LoVo (cell line): ENCODE results near the gene PIK3R5.
"Not testable (repeated sequence)": the region's sequence is repeated elsewhere in the genome, so short reads cannot be mapped to it uniquely, and the experiment has no call there.

Source experiments
- DNase-seq: peaks from one replicate; pipeline ENCODE4 v3.0.0-alpha.2; 2016; ENCODE audit warnings: low spot score

The PIK3R5 gene

GRCh38 chr17:8986295-8986694, 20.8 kb upstream of the PIK3R5 start:
- DNase-seq, result no peak

- no peak for DNase-seq
Observed at GRCh38 chr17:8985054-8985701, 19.7 kb upstream of the PIK3R5 start.

DNA sequence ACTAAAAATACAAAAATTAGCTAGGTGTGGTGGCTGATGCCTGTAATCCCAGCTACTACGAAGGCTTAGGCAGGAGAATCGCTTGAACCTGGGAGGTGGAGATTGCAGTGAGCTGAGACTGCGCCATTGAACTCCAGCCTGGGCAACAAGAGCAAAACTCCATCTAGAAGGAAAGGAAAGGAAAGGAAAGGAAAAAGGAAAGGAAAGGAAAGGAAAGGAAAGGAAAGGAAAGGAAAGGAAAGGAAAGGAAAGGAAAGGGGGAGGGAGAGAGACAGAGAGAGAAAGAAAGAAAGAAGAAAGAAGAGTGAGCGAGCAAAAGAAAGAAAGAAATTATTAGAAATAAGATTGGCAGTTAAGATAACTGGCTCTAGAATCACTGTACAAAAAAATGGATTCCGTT, 18.7 kb upstream of the PIK3R5 start:
- DNase-seq, result not testable (repeated sequence)

- DNase-seq, result no peak
Observed at GRCh38 chr17:8981443-8981842, 15.9 kb upstream of the PIK3R5 start.

DNA sequence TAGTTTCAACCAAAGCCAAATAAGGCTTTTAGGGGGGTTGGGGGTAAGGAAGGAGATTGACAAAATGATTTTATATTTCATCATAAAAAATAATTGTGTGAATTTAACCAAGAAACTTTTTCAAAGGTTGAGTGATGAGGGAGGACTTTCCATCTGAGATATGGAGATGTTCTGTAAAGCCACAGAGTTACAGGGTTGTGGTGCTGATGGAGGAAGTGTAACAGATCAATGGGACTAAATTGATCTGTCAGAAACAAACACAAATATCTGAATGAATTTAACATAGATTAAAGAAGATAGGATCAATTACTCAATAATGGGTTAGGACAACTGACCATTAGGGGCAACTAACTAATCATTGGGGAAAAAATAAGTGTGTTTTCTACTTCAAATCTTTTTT, 14.2 kb upstream of the PIK3R5 start:
- DNase-seq, result no peak

DNA sequence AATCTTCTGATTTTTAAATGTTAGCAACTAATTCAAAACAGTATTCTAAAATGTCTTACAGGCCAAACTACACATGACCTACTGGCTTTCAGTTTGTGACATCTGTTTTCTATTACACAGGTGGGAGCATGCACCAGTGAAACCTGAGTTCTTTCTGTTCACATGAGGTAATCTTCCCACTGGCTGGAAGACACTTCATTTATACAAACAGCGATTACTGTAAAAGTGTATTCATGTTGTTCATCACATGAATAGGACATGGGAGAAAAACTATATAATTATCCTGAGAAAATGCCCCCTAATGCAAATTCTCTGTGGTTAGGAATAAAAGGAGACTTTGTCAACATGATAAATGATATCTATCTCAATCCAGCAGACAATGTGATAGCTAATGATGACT, 11.1 kb upstream of the PIK3R5 start:
- no peak for DNase-seq

DNA sequence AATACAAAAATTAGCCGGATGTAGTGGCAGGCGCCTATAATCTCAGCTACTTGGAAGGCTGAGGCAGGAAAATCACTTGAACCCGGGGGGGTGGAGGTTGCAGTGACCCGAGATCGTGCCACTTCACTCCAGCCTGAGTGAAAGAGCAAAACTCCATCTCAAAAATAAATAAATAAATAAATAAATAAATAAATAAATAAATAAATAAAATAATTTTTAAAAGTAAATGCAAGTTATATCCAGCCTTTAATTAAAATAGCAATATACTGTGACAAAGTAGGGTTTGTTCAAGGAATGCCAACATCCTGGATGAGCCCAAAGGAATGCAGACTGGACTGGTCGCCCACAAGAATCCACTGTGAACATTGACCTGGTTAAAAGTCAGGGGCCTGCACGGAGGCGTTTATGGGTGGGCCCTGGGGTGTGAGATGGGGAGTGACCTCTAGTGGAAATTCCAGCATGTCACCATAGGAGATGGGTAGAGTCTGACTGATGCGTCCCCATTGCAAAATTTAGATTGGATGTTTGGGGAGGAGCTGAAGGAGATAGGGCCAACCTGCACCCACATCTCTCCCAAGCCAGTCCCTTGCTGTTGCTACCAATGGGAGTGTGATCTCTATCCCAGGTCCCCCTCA, 9.7 kb upstream of the PIK3R5 start:
- no peak for DNase-seq

DNA sequence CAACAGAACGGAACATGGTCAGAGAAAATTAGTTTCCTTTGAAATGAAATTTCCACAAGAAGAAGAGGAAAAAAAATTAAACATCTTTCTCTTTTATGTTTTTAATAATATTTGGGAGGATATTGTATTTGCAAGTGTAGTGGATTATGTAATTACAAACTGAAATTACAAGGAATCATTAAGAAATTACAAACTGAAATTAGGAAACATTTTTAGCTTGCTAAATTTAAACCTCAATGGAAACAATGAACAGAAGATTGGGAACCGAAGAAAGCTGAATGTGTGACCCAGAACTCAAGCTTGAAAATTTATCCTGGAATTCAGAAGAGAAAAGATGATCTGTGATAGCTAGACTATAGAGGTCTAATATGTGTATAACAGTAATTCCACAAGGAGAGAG, 4.4 kb upstream of the PIK3R5 start:
- no peak for DNase-seq

DNA sequence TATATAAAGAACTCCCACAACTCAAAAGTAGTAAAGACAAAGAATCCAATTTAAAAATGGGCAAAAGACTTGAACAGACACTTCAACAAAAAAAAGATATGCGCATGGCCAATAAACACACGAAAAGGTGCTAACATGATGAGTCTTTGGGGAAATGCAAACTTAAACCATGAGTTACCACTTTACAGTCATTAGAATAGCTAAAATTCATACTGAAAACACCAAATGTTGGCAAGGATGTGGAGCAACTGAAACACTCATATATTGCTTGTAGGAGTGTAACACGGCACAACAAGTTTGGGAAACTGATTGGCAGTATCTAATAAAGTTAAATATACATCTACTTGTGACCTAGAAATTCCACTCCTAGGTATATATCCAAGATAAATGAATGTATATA, 3.0 kb upstream of the PIK3R5 start:
- no peak for DNase-seq

- DNase-seq, result no peak
Observed at GRCh38 chr17:8967861-8968260, 2.4 kb upstream of the PIK3R5 start.

DNA sequence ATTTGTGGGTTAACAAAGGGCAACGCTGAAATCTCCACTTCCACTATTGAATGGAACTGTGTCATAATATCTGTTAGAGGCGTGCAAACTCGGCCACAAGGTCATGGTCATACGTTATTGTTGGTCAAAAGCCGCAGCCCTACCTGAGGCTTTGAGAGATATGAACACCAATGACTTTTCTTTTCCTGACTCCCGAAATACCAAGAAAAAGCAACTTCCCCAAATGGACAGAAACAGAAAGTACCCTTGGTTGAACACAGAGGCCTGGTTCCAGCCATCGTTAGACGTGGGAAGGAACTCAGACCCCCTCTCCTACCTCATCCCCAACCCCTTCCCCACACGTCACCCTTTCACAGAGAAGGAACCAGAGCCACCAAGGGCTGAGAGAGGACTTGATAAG, 1.4 kb upstream of the PIK3R5 start:
- DNase-seq, result no peak

DNA sequence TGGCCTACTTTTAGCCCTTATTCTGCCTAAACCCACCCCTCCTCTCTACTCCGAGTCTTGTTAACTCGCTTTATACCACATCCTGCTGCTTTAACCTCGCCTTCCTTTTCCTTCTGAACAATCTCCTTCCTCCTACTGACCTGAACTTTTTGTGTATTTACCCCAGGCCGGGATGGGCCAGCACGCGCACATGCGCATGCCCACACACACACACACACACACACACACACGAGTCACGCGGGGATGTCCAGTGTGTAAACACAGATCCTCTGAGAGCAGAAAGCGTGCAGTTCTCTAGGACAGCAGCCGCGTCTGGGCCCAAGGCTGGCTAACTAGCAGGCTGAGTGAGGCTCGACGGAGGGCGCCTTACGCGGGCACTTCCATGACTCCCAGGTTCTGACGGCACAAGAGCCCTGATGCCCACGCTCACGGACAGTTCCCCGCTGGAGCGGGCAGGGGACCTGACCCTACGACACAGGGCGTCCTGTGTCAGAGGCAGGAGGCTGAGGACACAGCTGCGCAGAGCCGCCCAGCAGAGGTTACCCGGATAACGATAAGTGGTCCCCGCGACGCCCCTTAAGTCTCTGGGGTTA, 610 bp downstream of the PIK3R5 start:
- no peak for DNase-seq

DNA sequence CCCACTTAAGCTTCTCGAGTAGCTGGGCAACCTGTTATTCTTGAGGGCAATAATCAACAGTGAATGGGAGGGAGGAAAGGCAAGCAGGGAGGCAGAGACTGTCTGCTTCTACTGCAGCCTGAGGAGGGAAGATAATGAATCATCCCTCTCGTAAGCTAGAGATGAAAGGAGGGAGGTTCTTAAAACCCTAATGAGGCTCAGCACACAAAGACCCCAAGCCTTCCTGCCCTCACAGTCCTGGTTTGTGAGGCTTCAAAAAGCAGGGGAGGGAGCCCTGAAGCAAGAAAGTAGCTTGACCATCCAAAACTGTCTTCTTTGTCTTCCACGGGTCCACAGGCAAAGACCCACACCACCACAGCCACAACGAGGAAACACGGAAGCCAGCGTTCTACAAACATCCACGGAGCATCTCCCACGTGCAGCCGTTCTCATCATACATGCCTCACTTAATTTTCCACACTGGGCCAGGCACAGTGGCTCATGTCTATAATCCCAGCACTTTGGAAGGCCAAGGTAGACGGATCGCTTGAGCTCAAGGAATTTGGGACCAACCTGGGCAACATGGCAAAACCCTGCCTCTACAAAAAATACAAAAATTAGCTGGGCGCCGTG, 1.8 kb downstream of the PIK3R5 start:
- DNase-seq, result no peak

- no peak for DNase-seq
Observed at GRCh38 chr17:8963014-8963413, 2.5 kb downstream of the PIK3R5 start.

- no peak for DNase-seq
Observed at GRCh38 chr17:8961829-8962228, 3.7 kb downstream of the PIK3R5 start.

GRCh38 chr17:8960325-8961140, 5.0 kb downstream of the PIK3R5 start:
- no peak for DNase-seq

DNA sequence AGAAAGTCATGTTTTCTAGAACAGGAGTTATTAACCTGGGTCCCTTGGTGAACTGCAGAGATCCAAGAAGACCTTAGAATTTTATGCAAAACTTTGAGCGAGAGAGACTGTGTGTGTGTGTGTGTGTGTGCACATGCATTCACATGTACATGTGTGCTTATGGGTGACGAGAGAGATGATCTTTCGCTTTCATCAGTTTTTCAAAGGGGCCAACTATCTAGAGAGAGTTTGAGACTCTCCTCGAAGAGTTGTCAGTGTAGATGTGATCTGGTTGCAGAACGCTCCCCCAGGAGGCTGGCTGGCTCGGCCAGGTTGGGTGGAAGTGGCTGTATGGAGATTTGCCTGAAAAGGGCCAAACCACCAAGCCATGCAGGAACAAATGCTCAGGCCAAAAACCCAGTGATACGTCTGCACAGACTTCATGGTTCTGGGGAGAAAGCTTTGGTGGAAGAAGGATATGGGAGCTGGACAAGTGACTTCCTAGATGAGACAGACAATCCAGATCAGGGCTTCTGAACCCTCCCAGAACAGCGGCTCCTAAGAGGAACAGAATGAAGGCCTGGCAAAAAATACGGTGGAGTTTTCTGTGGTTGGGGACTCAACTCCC, 6.1 kb downstream of the PIK3R5 start:
- no peak for DNase-seq

- no peak for DNase-seq
Observed at GRCh38 chr17:8957721-8958120, 7.8 kb downstream of the PIK3R5 start.

DNA sequence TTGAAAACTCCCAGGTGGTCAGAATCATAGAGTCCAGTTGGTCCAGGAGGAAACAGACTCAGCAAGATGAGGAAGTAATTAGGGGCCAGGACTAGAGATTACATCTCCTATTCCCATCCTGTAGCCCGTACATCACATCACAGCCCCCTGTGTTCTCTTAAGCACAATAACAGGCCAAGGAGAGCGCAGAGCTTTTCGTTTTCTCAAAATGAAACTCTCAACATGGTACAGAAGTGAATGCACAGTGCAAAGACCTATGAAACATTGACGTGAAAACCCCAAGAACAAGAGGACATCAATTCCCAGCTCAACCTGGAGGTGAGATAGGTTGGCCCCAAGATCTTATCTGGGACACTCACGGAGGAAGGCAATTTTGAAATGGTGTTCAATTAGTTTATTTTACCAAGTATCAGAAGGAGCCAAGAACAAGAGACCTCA, 9.0 kb downstream of the PIK3R5 start:
- no peak for DNase-seq

GRCh38 chr17:8955021-8955959, 10.2 kb downstream of the PIK3R5 start:
- DNase-seq, result no peak

DNA sequence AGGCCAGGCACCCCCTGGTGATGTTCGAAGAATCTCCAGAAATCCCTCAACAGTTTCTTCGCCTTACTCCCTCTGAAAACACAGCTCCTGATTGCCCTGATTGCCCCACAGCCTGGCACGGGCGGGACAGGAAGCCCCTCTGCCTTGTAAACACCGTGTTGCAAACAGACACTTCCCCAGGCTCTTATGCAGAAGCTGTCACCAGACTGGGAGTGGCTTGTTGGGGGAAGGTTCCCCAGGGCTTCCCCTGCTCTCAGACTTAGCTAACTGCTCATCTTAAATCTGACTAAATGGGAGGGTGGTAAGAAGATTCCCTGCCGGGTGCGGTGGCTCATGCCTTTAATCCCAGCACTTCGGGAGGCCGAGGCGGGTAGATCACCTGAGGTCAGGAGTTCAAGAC, 11.2 kb downstream of the PIK3R5 start:
- DNase-seq, result no peak
